ENCODE data around the gene WDR31.

- no peak for TF ChIP-seq CTCF (IDR thresholded peaks at IDR 0.05)
- no peak for TF ChIP-seq POLR2A (IDR thresholded peaks at IDR 0.05)
Measured at GRCh38 chr9:113296796-113297558, 43.1 kb downstream of the WDR31 start.
